ENCODE data around the gene SCN7A.
"Not testable (repeated sequence)": the region's sequence is repeated elsewhere in the genome, so short reads cannot be mapped to it uniquely, and the experiment has no call there.

DNA sequence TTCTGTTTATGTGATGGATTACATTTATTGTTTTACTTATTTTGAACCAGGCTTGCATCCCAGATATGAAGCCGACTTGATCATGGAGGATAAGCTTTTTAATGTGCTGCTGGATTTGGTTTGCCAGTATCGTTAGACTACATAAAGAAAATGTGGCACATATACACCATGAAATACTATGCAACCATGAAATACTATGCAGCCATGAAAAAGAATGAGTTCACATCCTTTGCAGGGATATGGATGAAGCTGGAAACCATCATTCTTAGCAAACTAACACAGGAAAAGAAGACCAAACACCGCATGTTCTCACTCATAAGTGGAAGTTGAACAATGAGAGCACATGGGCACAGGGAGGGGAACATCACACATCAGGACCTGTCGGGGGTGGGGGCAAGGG lies 38.2 kb downstream of the SCN7A start:
- TF ChIP-seq, protein P1, sequence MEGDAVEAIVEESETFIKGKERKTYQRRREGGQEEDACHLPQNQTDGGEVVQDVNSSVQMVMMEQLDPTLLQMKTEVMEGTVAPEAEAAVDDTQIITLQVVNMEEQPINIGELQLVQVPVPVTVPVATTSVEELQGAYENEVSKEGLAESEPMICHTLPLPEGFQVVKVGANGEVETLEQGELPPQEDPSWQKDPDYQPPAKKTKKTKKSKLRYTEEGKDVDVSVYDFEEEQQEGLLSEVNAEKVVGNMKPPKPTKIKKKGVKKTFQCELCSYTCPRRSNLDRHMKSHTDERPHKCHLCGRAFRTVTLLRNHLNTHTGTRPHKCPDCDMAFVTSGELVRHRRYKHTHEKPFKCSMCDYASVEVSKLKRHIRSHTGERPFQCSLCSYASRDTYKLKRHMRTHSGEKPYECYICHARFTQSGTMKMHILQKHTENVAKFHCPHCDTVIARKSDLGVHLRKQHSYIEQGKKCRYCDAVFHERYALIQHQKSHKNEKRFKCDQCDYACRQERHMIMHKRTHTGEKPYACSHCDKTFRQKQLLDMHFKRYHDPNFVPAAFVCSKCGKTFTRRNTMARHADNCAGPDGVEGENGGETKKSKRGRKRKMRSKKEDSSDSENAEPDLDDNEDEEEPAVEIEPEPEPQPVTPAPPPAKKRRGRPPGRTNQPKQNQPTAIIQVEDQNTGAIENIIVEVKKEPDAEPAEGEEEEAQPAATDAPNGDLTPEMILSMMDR (IDR thresholded peaks at IDR 0.05; ENCODE audit: insufficient read depth, low read length, poor library complexity, severe bottlenecking), result not testable (repeated sequence)
- not testable (repeated sequence) for TF ChIP-seq EZH2phosphoT487 (conservative IDR thresholded peaks at IDR 0.05; ENCODE audit: low read length)
